ENCODE data around the gene ODAPH.
"Not testable (repeated sequence)": the region's sequence is repeated elsewhere in the genome, so short reads cannot be mapped to it uniquely, and the experiment has no call there.

Gene ODAPH

GRCh38 chr4:75544220-75544619, 11.6 kb upstream of the ODAPH start:
- DNase-seq = not testable (repeated sequence)

DNA sequence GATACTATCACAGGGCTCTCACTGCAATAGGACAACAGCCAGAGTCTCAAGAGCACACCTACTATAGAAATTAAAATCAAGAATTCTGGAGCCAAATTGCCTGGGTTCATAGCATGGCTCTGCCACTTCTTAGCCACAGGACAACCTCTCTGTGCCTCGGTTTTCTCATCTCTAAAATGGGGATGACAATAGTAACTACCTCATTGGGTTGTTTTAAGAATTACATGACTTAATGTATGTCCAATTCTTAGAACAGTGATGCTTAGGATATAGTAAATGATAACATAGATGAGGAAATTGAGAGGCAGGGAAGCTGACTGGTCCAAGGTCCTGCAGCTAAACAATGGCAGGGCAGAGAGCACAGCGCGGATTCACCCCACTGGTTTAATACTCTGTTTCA, 11.0 kb upstream of the ODAPH start:
- no peak for DNase-seq

DNA sequence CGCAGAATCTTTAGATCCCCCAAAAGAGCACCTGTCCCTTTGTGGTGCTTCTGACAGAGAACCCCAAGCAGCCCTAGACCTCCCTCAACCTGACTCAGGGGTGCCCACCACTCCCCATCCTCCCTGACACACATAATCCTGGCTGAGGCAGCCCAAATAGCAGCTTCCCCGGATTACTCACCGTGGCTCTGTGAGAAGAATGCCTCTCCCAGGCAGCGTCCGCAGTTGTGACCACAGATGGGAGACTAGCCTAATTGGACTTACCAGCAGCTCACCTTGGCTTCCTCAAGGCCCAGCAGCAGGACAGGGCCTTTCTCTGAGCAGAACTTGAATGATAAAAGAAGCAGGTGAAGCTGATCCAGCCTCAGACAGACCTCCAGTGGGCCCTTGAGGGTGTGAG, 10.3 kb upstream of the ODAPH start:
- no peak for DNase-seq

- peak in 4 of 56 donors; percentile 0 to 10 (median 3) for DNase-seq
Observed at GRCh38 chr4:75547647-75548387, 8.0 kb upstream of the ODAPH start.

DNA sequence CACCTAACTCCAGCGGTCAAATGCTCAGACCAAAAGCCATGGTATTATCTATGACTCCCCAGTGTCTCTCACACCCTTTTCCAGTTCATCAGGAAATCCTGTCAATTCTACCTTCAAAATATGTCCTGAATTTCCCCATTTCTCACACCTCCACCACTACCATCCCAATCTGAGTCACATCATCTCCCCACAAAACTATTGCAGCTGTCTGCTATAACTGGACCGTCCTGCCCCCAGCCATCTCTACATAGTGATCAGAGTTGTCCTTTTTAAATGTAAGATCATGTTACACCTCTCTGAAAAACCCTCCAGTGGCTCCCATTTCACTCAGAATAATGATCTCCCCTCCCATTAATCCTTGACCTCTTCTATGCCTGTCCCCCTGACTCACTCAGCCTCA, 6.8 kb upstream of the ODAPH start:
- no peak for DNase-seq

DNA sequence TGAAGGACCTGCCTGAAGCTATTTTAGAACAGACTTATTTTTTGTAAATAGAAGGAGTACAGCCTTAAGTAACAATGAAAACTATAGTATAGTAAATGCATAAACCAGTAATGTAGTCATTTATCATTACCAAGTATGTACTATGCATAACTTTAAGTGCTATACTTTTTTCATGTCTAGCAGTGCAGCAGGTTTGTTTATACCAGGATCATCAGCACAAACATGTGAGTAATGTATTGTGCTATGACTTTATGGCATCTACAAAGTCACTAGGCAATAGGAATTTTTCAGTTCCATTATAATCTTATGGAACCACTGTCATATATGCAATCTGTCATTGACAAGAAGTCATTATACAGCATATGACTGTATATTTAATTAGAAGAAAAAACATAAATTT, 3.4 kb upstream of the ODAPH start:
- DNase-seq = no peak

DNA sequence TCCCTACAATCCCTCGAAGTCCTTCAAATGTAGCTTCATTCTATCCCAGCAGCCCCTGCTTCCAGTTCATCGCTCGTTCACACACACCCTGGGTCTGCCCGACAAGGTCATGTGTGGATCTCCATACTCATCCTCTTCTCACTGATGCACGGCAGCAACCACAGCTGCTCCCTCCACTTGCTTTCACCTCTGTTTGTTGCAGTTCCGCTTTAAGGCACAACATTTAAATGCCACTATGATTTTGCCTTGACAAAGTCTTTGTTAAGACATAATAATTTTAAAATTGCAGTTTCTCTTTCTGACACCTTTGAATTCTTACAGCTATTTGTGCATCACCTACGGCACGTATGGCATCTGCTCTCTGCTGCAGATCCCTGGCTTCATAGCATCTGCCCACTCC, 1.8 kb downstream of the ODAPH start:
- DNase-seq = no peak

DNA sequence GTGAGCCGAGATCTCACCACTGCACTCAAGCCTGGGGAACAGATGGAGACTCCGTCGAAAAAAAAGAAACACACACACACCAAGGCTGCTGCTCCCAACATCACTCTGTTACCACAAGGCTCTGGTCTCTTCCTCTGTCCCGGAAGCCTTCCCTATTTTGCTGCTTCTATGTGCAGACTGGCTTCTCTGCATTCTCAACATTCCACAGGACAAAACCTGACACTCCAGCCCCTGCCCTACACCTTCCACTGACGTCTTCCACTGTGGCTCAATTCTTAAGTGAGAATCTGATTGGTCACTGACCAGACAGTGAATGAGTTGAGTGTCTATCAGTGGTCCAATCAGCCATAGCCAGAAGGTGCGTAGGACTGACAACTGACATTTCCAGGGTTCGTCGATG, 5.9 kb downstream of the ODAPH start:
- DNase-seq = no peak

DNA sequence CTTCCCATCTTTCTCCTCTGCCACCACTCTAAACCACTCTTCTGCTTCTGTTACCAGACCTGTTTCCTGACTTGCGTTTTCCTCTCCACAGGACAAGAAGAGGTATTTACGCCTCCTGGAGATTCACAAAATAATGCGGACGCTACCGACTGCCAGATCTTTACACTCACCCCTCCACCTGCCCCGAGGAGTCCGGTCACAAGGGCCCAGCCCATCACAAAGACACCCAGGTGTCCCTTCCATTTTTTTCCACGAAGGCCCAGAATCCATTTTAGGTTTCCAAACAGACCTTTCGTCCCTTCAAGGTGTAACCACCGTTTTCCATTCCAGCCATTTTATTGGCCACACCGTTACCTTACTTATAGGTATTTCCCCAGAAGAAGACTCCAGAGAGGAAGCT, 8.2 kb downstream of the ODAPH start:
- DNase-seq = no peak

- no peak for DNase-seq
Observed at GRCh38 chr4:75565481-75565880, 9.6 kb downstream of the ODAPH start.

GRCh38 chr4:75566911-75567310, 11.0 kb downstream of the ODAPH start:
- DNase-seq = no peak

DNA sequence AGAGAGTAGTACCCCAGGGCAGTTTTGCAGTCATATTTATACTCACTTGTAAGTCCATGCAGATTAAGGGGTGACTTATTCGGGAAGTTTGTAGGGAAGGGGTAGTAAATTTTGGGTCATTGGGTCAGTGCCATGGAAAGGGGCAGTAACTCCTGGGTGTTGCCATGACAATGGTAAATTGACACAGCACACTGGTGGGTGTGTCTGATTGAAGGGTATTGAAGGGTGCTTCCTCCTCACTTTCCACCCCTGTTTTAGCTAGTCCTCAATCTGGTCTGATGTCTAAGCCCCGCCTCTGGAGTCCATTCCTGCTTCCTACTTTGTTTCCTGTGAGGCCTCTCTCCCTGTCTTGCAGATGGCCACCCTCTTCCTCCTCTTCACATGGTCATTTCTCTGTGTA, 11.9 kb downstream of the ODAPH start:
- DNase-seq = no peak

DNA sequence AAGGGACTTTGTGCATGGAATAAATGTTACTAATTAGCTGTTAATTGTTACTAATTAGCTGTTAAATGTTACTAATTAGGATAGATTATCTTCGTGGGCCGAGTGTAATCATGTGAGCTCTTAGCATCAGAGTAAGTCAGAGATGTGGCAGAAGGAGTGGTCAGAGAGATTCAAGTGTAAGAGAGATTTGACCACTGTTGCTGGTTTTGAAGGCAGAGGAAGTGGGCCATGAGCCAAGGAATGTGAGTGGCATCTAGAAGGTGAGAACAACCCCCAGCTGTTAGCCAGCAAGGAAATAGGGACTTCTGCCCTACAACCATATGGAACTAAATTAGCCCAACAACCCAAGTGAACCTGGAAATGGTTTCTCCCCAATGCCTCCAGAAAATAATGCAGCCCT, 28.2 kb downstream of the ODAPH start:
- DNase-seq = no peak

GRCh38 chr4:75593393-75593792, 37.5 kb downstream of the ODAPH start:
- no peak for DNase-seq

GRCh38 chr4:75596061-75596460, 40.2 kb downstream of the ODAPH start:
- no peak for DNase-seq

DNA sequence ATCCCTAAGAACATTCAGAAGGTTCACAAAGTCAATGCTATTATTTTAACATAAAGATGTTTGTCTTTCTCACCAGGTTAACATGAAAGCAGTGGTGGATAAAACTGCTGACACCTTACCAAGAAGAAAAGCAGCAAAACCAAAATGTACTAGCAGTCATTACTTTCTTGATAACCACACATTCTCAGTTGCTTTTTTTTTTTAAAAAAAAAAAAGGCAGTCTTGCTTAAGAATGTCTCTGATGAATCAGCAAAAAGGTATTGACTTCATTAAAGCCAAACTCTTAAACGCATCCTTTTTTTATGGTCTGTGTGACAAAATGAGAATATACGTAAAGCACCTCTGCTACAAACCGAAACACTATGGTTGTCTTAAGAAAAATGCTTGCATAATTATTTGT, 42.5 kb downstream of the ODAPH start:
- DNase-seq = no peak

DNA sequence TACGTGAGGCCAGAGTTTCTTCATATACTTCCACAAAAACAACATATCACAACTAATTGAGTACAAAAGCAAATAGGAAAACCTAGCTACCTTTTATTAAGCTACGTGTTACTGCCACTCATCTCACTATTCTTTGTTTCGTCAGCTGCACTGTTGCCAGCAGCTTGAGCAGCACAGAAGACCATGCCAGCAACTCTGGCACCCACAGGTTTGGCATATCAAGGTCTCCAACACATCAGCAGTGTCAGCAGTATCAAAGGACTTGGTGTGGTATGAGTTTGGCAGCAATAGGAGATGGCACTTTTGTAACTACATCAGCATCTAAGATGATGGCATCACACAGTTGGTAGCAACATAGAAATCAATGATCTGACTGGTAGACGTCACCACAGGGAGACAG, 43.8 kb downstream of the ODAPH start:
- no peak for DNase-seq

DNA sequence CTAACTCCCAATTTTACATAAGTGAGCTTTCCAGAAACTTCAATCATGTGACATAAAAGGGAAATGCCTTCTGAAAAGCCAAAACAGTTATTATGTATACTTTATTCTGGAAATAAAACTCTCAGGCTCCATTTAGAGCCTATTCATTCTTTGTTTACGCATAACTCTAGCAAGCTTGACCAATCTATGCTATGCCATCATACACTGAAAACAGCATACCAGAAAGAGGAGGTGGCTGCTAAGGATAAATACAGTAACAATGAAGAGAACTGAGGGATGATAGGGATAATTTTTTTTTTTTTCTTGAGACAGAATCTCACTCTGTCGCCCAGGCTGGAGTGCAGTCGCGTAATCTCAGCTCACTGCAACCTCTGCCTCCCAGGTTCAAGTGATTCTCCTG, 50.1 kb downstream of the ODAPH start:
- no peak for DNase-seq

DNA sequence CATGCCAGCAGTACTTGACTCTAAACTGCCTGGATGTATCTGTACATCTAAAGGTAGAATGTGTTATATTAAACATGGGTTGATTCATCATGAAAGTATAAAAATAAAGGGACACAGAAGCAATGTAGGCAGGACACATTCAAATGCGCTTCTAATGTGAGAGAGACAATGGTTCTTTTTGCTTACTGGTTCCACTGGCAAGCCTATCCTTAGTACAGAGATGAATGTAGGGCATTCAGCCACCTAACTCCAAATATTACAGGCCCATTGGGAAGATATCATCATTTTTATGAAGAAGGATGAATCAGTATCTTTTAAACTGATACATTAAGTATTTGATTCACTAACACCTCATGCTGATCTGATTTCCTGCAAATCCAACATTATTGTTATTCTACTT, 56.4 kb downstream of the ODAPH start:
- DNase-seq = no peak
